GM19468 (cell line): ENCODE results near the gene REG3G.
"Not testable (repeated sequence)": the region's sequence is repeated elsewhere in the genome, so short reads cannot be mapped to it uniquely, and the experiment has no call there.

Experiments used
- ATAC-seq: cut with Tn5 transposase; IDR thresholded peaks from one replicate; pipeline ENCODE4 v1.9.1; 2021; ENCODE audit warnings: mild to moderate bottlenecking, moderate library complexity, moderate number of reproducible peaks; ENCODE audit not compliant: unreplicated experiment; ENCODE audit errors: extremely low read depth

REG3G gene

GRCh38 chr2:79013629-79014028 is 11.9 kb upstream of the REG3G start:
- ATAC-seq, result no peak

GRCh38 chr2:79016342-79016741 is 9.2 kb upstream of the REG3G start:
- no peak for ATAC-seq

GRCh38 chr2:79026061-79026460 is 559 bp downstream of the REG3G start:
- ATAC-seq, result no peak

GRCh38 chr2:79039944-79040343 is 14.4 kb downstream of the REG3G start:
- no peak for ATAC-seq

GRCh38 chr2:79041032-79041448 is 15.5 kb downstream of the REG3G start:
- ATAC-seq, result no peak

- ATAC-seq, result not testable (repeated sequence)
Measured at GRCh38 chr2:79053486-79053885, 28.0 kb downstream of the REG3G start.

- ATAC-seq, result not testable (repeated sequence)
Measured at GRCh38 chr2:79054769-79055168, 29.3 kb downstream of the REG3G start.

GRCh38 chr2:79065201-79065600 is 39.7 kb downstream of the REG3G start:
- no peak for ATAC-seq

- ATAC-seq, result no peak
Measured at GRCh38 chr2:79071078-79071477, 45.6 kb downstream of the REG3G start.
